ENCODE data around the gene RTN4RL2.
A peak's percentile ranks its signal among the peaks of the same experiment; 100 is the strongest.

GRCh38 chr11:57458410-57459163 lies 1.7 kb upstream of the RTN4RL2 start:
- peak; percentile 73 to 85 (median 82) for TF ChIP-seq CTCF (IDR thresholded peaks at IDR 0.05)
- TF ChIP-seq POLR2A (IDR thresholded peaks at IDR 0.05), result peak in 1 of 2 donors; percentile 34
